ENCODE measurements around the gene OR6C65. TPM values are rescaled to one million over a fixed set of nuclear protein-coding genes. Genes with fewer than 3 reads are reported as not detected.
"Not testable (repeated sequence)": the region's sequence is repeated elsewhere in the genome, so short reads cannot be mapped to it uniquely, and the experiment has no call there.

Gene OR6C65
- total RNA-seq: not detected in 2 replicates

DNA sequence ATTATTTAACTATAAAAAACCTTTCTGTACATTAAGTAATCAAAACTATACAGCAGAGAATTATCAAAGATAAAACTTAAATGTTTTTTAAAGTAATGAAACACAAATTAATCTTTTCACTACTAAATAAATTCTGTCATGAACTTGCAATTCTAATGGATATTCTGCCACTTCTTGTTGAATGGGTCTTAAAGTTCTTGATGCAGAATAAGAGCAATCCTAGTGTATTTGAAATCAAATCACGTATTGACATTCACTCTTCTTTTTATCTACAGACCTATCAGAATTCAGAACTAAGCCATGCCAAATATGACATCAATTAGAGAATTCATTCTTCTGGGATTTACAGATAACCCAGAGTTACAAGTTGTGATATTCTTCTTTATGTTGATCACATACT lies at the start of gene OR6C65:
Gene OR6C65, plus strand, starts transcription at position 301 of the 400 bp plus-strand sequence. Its CDS starts 0 bp downstream, at position 301.
- DNase-seq (ENCODE audit: low read depth): no peak

DNA sequence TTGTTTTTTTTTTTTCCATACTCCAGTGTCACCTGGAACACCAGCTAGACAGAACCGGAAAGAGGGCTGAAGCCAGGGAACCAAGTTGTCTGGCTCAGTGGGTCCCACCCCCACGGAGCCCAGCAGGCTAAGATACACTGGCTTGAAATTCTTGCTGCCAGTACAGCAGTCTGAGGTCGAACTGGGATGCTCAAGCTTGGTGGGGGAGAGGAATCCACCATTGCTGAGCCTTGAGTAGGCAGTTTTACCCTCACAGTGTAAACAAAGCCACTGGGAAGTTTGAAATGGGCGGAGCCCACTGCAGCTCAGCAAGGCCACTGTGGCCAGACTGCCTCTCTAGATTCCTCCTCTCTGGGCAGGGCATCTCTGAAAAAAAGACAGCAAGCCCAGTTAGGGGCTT lies 45.0 kb upstream of the OR6C65 start:
- DNase-seq (ENCODE audit: low read depth): not testable (repeated sequence)

DNA sequence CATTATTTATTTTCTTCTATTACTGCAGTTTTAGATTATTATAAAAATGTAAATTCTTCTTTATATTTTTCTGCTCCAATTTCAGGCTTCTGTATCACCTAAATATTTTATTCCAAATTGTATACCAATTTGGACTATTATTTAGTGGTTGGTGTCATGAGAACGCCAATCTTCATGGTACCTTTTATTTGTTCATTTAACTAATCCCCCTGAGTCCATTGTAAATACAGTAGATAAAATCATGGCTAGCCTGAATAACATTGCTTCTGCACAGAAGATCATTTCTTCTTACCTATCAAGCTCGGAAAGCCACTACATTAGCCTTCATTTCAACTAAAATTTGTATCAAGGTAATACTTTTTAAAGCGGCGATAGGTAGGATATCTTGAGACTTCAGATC lies 37.7 kb upstream of the OR6C65 start, which contains the start of gene OR6C75:
Gene OR6C75, plus strand, starts transcription at position 301 of the 400 bp plus-strand sequence. CDS start 2,136 bp downstream, outside the sequence.
- DNase-seq (ENCODE audit: low read depth): no peak

DNA sequence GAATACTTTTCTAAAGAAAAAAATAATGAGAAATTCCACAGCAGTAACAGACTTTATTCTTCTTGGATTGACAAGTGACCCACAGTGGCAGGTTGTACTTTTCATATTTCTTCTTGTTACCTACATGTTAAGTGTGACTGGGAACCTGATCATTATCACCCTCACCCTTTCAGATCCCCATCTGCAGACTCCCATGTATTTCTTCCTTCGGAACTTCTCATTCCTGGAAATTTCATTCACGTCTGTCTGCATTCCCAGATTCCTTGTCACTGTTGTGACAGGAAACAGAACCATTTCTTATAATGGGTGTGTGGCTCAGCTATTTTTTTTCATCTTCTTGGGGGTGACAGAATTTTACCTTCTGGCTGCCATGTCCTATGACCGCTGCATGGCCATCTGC lies 35.2 kb upstream of the OR6C65 start:
- no peak for DNase-seq (ENCODE audit: low read depth)

- DNase-seq (ENCODE audit: low read depth): no peak
These were observed 27.8 kb upstream of the OR6C65 start for GRCh38 chr12:55372521-55372920.

- no peak for DNase-seq (ENCODE audit: low read depth)
These were observed 14.4 kb upstream of the OR6C65 start for GRCh38 chr12:55385891-55386290.

DNA sequence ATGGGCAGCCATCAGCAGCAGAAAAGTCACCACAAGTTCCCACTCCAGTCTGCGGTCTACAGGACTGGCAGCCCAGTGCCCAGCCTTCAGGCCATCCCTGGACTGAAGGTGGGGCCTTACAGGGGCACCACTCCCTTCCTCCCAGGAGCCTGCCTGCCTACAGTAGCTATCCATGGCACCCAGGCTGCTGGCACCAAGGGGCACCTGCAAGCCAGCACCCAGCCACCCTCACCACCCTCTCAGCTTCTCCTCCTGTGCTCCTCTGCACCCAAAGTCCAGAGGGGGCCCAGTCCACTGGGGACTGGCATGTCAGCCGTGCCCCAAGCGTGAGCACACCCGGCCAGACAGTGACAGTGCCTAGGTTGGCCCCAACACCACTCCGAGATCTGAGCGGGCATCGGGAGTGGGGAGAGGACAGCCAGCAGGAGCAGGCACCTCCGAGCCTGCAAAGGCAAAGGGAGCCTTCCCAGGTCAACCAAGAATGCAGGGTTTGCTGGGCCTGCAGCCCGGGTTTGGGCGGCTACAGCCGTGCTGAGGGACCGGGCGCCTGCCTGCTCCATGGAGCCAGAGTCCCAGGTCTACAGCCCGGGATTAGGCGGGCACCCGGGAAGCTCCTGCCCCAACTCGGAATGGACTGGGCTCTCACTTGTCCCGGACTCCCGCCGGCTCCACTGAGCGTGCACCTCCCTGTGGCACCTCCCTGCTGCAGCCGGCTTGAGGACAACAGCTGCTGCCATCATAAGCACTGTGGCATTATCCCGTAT lies 8.1 kb upstream of the OR6C65 start:
- no peak for DNase-seq (ENCODE audit: low read depth)

DNA sequence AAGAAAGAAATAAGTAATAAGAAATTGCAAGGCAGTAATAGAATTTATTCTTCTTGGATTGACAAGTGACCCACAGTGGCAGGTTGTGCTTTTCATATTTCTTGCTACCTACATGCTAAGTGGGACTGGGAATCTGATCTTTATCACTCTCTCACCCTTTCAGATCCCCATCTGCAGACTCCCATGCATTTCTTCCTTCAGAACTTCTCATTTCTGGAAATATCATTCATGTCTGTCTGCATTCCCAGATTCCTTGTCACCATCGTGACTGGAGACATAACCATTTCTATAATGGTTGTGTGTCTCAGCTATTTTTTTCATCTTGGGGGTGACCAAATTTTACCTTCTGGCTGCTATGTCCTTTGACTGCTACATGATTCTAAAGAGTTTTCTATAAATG lies 4.0 kb upstream of the OR6C65 start:
- DNase-seq (ENCODE audit: low read depth): no peak

DNA sequence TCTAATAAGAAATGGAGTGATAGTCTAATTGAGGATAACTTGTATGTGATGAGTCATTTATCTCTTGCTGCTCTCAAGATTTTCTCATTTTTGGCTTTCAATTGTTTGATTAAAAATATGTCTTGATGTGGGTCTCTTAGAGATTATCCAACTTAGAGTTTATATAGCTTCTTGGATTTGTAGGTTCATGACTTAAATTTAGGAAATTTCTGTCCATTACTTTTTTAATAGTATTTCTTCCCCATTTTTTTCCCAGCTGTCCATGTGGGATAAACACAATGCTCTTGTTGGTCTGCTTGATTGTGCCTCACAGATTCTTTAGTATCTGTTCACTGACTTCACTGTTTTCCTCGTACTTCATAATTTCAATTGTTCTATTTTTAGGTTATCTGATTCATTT lies 7.5 kb downstream of the OR6C65 start:
- DNase-seq (ENCODE audit: low read depth): no peak

DNA sequence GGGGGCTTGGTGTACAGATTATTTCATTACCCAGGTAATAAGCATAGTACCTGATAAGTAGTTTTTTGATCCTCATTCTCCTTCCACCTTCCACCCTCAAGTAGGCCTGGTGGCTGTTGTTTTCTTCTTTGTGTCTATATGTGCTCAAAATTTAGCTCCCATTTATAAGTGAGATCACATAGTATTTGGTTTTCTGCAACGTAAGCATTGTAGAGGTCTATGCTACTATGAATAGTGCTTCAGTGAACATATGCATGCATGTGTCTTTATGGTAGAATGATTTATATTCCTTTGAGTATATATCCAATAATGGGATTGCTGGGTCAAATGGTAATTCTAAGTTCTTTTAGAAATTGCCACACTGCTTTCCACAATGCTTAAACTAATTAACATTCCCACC lies 8.8 kb downstream of the OR6C65 start:
- DNase-seq (ENCODE audit: low read depth): not testable (repeated sequence)

GRCh38 chr12:55412138-55412537 lies 11.8 kb downstream of the OR6C65 start:
- DNase-seq (ENCODE audit: low read depth): not testable (repeated sequence)

DNA sequence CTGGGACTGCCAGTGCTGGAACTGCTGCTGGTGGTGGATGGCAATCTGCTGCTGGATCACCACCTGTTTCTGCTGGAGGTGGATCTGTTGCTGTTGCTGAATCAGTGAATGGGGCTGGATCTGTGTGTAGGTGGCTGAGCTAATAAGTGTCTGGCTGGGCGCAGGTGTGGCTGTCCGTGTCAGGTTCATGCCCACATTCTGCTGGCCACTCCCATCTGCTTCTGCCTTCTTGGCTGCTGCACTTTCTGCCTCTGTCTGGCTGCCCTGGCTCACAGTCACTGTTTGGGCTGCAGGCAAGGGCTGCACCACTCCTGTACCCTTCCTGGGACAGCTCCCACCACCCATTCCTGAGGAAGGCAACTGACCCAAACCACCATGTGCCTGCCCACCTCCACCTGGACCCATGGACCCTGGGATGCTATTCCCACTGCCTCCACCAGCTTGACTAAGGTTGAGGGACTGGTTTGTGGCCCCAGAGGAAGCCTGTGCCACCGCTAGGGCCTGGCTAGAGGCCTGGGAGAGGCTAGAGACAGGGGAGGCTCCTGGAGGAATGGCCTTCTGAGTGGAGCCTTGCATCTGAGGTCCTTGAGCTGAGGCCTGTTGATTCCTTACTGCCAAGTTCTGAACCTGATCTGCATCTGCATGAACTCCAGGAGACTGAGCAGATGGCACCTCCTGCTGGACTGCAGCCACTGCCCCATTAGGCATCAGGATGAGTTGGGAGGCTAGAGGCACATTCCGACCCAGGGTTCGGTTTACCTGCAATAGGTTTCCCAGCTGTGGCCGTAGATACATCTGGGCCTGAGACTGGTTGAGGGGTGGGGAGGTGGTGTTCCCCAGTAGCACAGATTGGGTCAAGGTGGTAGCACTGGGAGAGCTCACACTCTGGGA lies 13.4 kb downstream of the OR6C65 start:
- not testable (repeated sequence) for DNase-seq (ENCODE audit: low read depth)

- DNase-seq (ENCODE audit: low read depth): not testable (repeated sequence)
These were observed 14.1 kb downstream of the OR6C65 start for GRCh38 chr12:55414396-55414823.

GRCh38 chr12:55414889-55415288 lies 14.6 kb downstream of the OR6C65 start:
- DNase-seq (ENCODE audit: low read depth): not testable (repeated sequence)

DNA sequence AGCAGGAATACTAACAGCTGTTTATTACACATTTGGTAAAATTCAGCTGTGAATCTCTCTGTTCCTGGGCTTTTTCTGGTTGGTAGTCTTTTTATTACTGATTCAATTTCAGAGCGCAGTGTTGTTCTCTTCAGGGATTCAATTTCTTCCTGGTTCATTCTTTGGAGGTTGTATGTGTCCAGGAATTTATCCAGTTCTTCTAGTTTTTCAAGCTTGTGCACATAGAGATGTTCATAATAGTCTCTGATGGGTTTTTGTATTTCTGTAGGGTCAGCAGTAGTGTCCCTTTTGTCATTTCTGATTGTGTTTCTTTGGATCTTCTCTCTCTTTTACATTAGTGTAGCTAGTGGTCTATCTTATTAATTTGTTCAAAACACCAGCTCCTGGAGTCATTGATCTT lies 16.6 kb downstream of the OR6C65 start:
- DNase-seq (ENCODE audit: low read depth): no peak

- DNase-seq (ENCODE audit: low read depth): peak; percentile 5
These were observed 20.1 kb downstream of the OR6C65 start for GRCh38 chr12:55420307-55420962.

- DNase-seq (ENCODE audit: low read depth): no peak
These were observed 25.6 kb downstream of the OR6C65 start, which contains the start of gene OR6C76 for GRCh38 chr12:55425954-55426353. TSS of gene OR6C76 (plus strand) at chr12:55426254. CDS start at chr12:55426254, 0 bp downstream.

DNA sequence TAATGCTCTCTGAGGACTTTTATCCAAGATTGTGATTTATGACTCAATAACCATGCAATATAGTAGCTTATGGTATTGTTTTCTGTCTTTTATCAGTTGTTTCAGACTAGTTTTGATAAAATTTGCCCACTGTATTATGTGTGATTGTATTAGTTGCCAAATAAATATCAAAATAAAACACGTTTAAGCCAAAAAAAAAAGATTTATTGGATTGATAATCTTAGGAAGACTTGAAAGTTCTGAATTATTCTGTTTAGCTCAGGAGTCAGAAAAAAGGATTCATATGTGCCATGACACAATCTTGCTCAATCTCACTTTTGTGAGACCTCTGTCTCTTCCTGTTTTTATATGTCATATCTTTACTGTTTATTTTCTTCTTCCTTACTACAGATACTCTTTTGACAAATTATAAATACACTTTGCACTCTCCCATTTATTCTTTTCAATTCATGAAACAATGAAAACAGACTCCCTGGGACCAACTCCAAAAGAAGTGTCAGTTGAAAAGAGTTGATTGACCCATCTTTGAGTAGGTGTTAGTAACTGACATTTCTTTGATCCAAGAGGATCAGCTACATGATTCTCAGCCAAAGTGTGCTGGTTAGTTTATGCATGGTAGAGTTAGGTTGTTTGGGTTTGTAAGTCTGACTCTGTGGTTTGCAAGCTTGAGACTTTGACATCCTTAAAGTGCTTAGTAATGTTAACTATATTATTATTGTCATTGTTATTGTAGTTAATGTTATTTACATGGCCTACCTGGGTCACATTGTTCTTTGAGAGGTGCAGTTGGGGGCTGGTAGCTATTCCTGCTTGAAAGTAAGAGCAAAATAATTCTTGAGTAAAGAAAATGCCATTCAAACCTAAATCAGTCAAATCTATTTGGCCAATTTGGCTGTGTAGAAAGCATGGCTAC lies 28.3 kb downstream of the OR6C65 start:
- no peak for DNase-seq (ENCODE audit: low read depth)

- not testable (repeated sequence) for DNase-seq (ENCODE audit: low read depth)
These were observed 40.9 kb downstream of the OR6C65 start for GRCh38 chr12:55441233-55441632.

DNA sequence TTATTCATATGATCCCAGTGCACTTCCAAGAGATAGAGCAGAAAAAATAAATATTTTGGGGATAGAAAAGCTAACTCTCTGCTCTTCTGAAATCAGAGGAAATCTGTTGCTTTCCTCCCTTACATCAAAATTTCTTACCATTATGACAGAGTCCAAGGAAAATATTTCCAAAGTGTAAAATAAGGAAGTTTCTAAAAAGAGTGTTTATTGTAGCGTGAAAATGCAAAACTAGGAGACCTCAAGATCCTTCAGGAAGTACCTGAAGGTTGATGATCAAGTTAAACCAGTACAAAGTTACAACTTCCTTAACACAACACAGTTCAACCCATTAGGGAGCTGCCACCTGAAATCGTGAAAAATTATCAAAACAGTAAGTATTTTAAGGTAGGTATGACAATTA lies 43.4 kb downstream of the OR6C65 start, which contains the start of gene OR6C2:
Gene OR6C2, plus strand, starts transcription at position 301 of the 400 bp plus-strand sequence. CDS start 8,138 bp downstream, outside the sequence.
- DNase-seq (ENCODE audit: low read depth): no peak

DNA sequence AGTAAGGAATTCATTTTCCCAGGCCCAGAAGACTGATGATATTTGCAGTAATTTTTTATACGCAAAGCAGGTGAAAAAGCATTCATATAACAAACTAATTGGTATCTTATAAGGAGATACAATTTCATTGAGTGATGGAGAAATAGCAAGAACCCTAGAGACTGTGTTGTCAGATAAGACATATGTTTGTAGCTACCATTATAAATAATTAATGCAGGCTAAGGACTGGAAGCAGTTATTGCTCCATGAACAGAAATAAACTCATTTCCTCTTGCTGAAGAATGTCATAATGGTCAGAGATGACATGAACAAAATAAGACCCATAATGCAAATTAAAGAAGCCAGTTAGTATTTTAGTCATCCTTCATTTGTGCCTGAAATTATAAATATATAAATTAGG lies 45.0 kb downstream of the OR6C65 start:
- no peak for DNase-seq (ENCODE audit: low read depth)

Data from renal cortical epithelial cell (primary cell).